ENCODE data around the gene PTPRM.

DNA sequence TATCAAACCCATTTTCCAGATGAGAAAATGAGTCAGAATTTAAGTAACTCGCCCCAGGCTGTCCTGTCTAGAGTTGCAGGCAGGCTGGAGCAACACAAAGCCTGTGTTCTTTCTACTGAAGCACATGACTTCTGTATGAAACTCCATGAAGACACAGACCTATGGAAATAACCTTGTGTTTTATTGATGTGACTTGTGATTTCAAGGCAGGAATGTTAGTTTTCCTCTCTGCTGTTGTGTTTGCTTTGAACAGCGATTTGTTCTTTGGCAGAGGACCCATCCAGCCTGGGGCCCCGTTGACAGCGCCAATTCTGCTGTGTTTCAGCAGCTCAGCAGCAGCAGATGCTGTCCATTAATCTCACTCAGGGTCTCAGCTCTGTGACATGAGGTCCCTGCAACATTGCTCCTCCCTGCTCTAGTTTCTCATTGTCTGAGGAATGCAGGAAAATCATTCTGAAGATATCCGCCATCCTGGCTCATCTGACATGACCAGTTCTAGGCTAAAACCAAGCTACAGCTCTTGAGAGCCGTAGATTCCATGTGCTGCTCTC, 697.8 kb downstream of the PTPRM start:
- no peak for TF ChIP-seq CTCF (IDR thresholded peaks at IDR 0.05)
- no peak for TF ChIP-seq CREB1 (CRISPR knock-in tag; IDR thresholded peaks at IDR 0.05)
- no peak for TF ChIP-seq ZNF423 (CRISPR knock-in tag; IDR thresholded peaks at IDR 0.05)
- no peak for TF ChIP-seq E2F1 (CRISPR knock-in tag; IDR thresholded peaks at IDR 0.05)
- TF ChIP-seq, protein P1, sequence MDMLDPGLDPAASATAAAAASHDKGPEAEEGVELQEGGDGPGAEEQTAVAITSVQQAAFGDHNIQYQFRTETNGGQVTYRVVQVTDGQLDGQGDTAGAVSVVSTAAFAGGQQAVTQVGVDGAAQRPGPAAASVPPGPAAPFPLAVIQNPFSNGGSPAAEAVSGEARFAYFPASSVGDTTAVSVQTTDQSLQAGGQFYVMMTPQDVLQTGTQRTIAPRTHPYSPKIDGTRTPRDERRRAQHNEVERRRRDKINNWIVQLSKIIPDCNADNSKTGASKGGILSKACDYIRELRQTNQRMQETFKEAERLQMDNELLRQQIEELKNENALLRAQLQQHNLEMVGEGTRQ (CRISPR knock-in tag; IDR thresholded peaks at IDR 0.05), result no peak
- TF ChIP-seq, protein P2, sequence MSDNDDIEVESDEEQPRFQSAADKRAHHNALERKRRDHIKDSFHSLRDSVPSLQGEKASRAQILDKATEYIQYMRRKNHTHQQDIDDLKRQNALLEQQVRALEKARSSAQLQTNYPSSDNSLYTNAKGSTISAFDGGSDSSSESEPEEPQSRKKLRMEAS (CRISPR knock-in tag; IDR thresholded peaks at IDR 0.05), result no peak
- no peak for TF ChIP-seq TEAD1 (CRISPR knock-in tag; IDR thresholded peaks at IDR 0.05)
